ENCODE data around the gene SLC2A14. TPM values are rescaled to one million over a fixed set of nuclear protein-coding genes. Genes with fewer than 3 reads are reported as not detected.
"Not testable (repeated sequence)": the region's sequence is repeated elsewhere in the genome, so short reads cannot be mapped to it uniquely, and the experiment has no call there.

SLC2A14 gene
- total RNA-seq, 2 experiments from 2014 or later: 0.48 TPM; not detected in 1

DNA sequence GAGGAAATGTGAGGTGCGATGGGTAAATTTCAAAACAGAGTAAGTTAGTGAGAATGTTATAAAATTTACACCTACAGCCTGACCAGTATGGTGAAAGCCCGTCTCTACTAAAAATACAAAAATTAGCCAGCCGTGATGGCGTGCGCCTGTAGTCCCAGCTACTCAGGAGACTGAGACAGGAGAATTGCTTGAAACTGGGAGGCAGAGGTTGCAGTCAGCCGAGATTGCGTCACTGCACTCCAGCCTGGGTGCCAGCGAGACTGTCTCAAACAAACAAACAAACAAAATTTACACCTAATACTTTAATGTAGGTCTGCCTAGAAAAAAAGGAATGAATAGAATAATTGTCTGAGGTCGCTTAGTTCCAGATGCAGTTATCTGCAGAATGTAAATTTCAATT lies 37.6 kb downstream of the SLC2A14 start:
- DNase-seq (ENCODE audit: low spot score): no peak
- no peaks in the 10 kb centered on the region for H3K36me3 ChIP-seq (ENCODE audit: insufficient read depth, low read length)
- H3K79me2 ChIP-seq (ENCODE audit: insufficient read depth, low read depth, low read length): no peaks in the 10 kb centered on the region
- no peaks in the 10 kb centered on the region for H3K9me3 ChIP-seq (ENCODE audit: low read length)
- H3K9me2 ChIP-seq (ENCODE audit: insufficient read depth, low read length): no peaks in the 10 kb centered on the region
- BruUV-seq (replicated peaks): no TSS peak
- H3K4me3 ChIP-seq (ENCODE audit: low read depth, low read length, poor library complexity, severe bottlenecking): no peak overlapping the region
- no peak for TF ChIP-seq EZH2phosphoT487 (IDR thresholded peaks at IDR 0.05; ENCODE audit: borderline replicate concordance, low read depth, low read length)
- TF ChIP-seq, protein P1, sequence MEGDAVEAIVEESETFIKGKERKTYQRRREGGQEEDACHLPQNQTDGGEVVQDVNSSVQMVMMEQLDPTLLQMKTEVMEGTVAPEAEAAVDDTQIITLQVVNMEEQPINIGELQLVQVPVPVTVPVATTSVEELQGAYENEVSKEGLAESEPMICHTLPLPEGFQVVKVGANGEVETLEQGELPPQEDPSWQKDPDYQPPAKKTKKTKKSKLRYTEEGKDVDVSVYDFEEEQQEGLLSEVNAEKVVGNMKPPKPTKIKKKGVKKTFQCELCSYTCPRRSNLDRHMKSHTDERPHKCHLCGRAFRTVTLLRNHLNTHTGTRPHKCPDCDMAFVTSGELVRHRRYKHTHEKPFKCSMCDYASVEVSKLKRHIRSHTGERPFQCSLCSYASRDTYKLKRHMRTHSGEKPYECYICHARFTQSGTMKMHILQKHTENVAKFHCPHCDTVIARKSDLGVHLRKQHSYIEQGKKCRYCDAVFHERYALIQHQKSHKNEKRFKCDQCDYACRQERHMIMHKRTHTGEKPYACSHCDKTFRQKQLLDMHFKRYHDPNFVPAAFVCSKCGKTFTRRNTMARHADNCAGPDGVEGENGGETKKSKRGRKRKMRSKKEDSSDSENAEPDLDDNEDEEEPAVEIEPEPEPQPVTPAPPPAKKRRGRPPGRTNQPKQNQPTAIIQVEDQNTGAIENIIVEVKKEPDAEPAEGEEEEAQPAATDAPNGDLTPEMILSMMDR (conservative IDR thresholded peaks at IDR 0.05; ENCODE audit: low read length): no peak
- H3K27ac ChIP-seq (ENCODE audit: low read depth, low read length, poor library complexity, severe bottlenecking): no peak overlapping the region
- no peak overlapping the region for H3K4me2 ChIP-seq (ENCODE audit: low read length)
- intact Hi-C loops (cut with micrococcal nuclease; ENCODE audit: unreplicated experiment): no loop called here
- no peaks in the 10 kb centered on the region for H3K4me1 ChIP-seq (ENCODE audit: insufficient read depth, low read length, poor library complexity, severe bottlenecking)
- ChIA-PET CTCF (ENCODE audit: unreplicated experiment) (no interaction called here), POLR2A (no interaction called here)
- no peaks in the 10 kb centered on the region for H4K20me1 ChIP-seq (ENCODE audit: insufficient read depth, low read length)
- H2AFZ ChIP-seq (ENCODE audit: low read length): no peak overlapping the region

- no peaks in the 10 kb centered on the region for H3K4me1 ChIP-seq (ENCODE audit: insufficient read depth, low read length, poor library complexity, severe bottlenecking)
- ChIA-PET CTCF (ENCODE audit: unreplicated experiment) (interaction anchor here (0.6 kb wide), 1 partner anchor 27 kb away, joined by 4 read pairs; no protein-coding TSS in a partner anchor), POLR2A (interaction anchor here (0.6 to 0.7 kb wide), 3 partner anchors 171 to 649 kb away, joined by 3 read pairs; no protein-coding TSS in a partner anchor)
- DNase-seq (ENCODE audit: low spot score): no peak
- no peaks in the 10 kb centered on the region for H3K9me3 ChIP-seq (ENCODE audit: low read length)
- no peak overlapping the region for H2AFZ ChIP-seq (ENCODE audit: low read length)
- H3K4me2 ChIP-seq (ENCODE audit: low read length): no peak overlapping the region
- no peak overlapping the region for H3K27ac ChIP-seq (ENCODE audit: low read depth, low read length, poor library complexity, severe bottlenecking)
- no peaks in the 10 kb centered on the region for H3K9me2 ChIP-seq (ENCODE audit: insufficient read depth, low read length)
- H3K79me2 ChIP-seq (ENCODE audit: insufficient read depth, low read depth, low read length): no peaks in the 10 kb centered on the region
- TF ChIP-seq EZH2phosphoT487 (IDR thresholded peaks at IDR 0.05; ENCODE audit: borderline replicate concordance, low read depth, low read length): no peak
- TF ChIP-seq, protein P1 (conservative IDR thresholded peaks at IDR 0.05; ENCODE audit: low read length): no peak
- no TSS peak for BruUV-seq (replicated peaks)
- H3K36me3 ChIP-seq (ENCODE audit: insufficient read depth, low read length): no peaks in the 10 kb centered on the region
- no peak overlapping the region for H3K4me3 ChIP-seq (ENCODE audit: low read depth, low read length, poor library complexity, severe bottlenecking)
- intact Hi-C loops (cut with micrococcal nuclease; ENCODE audit: unreplicated experiment): no loop called here
- H4K20me1 ChIP-seq (ENCODE audit: insufficient read depth, low read length): no peaks in the 10 kb centered on the region
These were observed 38.0 kb downstream of the SLC2A14 start for GRCh38 chr12:7834701-7835100.

DNA sequence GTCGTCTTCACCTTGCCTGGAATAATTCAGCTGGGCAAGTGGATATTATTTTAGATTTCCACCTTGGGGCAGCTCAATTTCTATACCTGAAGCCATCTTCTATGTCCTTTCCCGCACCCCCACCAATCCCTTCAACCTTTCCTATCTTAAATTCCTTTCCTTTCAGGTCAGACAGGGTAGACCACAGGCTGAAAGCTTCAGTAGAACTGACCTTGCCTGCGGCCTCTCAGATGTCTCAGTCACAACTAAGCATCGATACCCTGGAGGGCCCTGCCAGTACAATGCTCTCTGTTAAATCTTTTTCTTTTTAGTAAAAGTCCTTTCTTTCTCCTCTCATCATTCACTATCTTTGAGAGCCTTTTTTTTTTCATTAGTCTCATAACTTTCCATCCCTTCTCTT lies 38.9 kb downstream of the SLC2A14 start:
- TF ChIP-seq, protein P1 (conservative IDR thresholded peaks at IDR 0.05; ENCODE audit: low read length): no peak
- TF ChIP-seq EZH2phosphoT487 (IDR thresholded peaks at IDR 0.05; ENCODE audit: borderline replicate concordance, low read depth, low read length): no peak
- H3K9me2 ChIP-seq (ENCODE audit: insufficient read depth, low read length): no peaks in the 10 kb centered on the region
- no peak overlapping the region for H3K4me2 ChIP-seq (ENCODE audit: low read length)
- ChIA-PET POLR2A (no interaction called here), CTCF (ENCODE audit: unreplicated experiment) (no interaction called here)
- no peak for DNase-seq (ENCODE audit: low spot score)
- H3K4me3 ChIP-seq (ENCODE audit: low read depth, low read length, poor library complexity, severe bottlenecking): no peak overlapping the region
- no peaks in the 10 kb centered on the region for H3K4me1 ChIP-seq (ENCODE audit: insufficient read depth, low read length, poor library complexity, severe bottlenecking)
- intact Hi-C loops (cut with micrococcal nuclease; ENCODE audit: unreplicated experiment): no loop called here
- H3K9me3 ChIP-seq (ENCODE audit: low read length): no peaks in the 10 kb centered on the region
- H3K36me3 ChIP-seq (ENCODE audit: insufficient read depth, low read length): no peaks in the 10 kb centered on the region
- BruUV-seq (replicated peaks): no TSS peak
- H3K79me2 ChIP-seq (ENCODE audit: insufficient read depth, low read depth, low read length): no peaks in the 10 kb centered on the region
- H3K27ac ChIP-seq (ENCODE audit: low read depth, low read length, poor library complexity, severe bottlenecking): no peak overlapping the region
- H2AFZ ChIP-seq (ENCODE audit: low read length): no peak overlapping the region
- no peaks in the 10 kb centered on the region for H4K20me1 ChIP-seq (ENCODE audit: insufficient read depth, low read length)

DNA sequence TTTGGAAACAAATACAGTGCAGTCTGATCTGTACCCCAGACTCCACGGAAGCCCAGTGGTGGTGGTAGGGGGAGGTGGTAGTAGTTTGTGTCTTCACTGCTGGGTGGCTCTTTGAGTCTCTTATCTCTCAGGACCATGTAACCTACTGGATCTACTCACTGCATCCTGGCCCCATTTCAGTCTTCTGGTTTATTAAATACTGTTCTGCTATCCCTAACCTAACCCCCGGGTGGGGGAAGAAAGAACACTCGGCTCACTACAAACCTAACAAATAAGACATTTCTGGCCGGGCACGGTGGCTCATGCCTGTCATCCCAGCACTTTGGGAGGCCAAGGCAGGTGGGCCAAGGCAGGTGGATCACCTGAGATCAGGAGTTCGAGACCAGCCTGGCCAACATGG lies 39.5 kb downstream of the SLC2A14 start:
- H3K4me2 ChIP-seq (ENCODE audit: low read length); H4K20me1 ChIP-seq (ENCODE audit: insufficient read depth, low read length); POLR2A ChIA-PET; H3K79me2 ChIP-seq (ENCODE audit: insufficient read depth, low read depth, low read length); H3K4me1 ChIP-seq (ENCODE audit: insufficient read depth, low read length, poor library complexity, severe bottlenecking); DNase-seq (ENCODE audit: low spot score); H3K36me3 ChIP-seq (ENCODE audit: insufficient read depth, low read length); H3K9me2 ChIP-seq (ENCODE audit: insufficient read depth, low read length); H3K27ac ChIP-seq (ENCODE audit: low read depth, low read length, poor library complexity, severe bottlenecking); H3K9me3 ChIP-seq (ENCODE audit: low read length); H2AFZ ChIP-seq (ENCODE audit: low read length); intact Hi-C loops (cut with micrococcal nuclease; ENCODE audit: unreplicated experiment); CTCF ChIA-PET (ENCODE audit: unreplicated experiment); BruUV-seq (replicated peaks); H3K4me3 ChIP-seq (ENCODE audit: low read depth, low read length, poor library complexity, severe bottlenecking): not testable (repeated sequence)

Data from OCI-LY7 (cell line).